Pericardium fibroblast (primary cell): Measurements from ENCODE around the gene TRPM2. TPM values are rescaled to one million over a fixed set of nuclear protein-coding genes. Genes with fewer than 3 reads are reported as not detected.

Source experiments
- total RNA-seq: library from RNA; depleted of rRNA; stranded (reverse); fragments of >200 nt; gene quantifications from 2 replicates; pipeline ENCODE4 v1.2.3, GENCODE V29; 2015

Gene TRPM2
- total RNA-seq: not detected in 2 replicates

DNA sequence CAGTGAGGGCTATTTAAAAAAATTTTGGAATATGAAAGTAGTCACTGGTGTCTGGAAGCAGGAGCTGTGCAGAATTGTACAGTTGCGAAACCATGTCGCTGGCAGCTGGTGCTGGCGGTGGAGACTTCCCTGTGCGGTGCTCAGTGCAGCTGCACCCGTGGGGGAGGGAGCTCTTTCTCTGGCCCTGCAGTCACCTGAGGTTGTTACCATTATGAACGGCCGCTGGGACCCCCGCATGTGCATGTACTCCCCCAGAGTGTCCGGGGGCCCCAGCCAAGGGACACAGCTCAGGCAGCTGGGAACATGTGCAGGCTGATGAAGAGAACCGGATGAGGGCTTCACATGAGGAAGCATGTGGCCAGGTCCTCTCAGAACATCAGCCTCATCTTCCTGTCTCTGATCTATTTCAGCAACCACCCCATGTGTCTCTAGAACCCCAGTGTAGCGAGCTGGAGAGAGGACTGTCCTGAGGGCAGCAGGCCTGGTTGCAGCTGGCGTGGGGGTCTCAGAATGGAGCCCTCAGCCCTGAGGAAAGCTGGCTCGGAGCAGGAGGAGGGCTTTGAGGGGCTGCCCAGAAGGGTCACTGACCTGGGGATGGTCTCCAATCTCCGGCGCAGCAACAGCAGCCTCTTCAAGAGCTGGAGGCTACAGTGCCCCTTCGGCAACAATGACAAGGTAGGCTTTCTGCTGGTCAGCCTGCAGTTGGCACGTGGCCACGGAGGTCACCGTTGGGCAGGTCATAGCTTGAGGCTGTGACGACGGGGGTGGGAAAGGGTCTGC lies at the start of gene TRPM2:
Gene TRPM2 (plus strand): TSS at position 431 of the 780 bp plus-strand sequence. CDS start 80 bp downstream, at position 511.

GRCh38 chr21:44338971-44339910 lies 14.2 kb upstream of the TRPM2 start, which contains the start of gene CFAP410:
TSS of gene CFAP410 (minus strand) at chr21:44339390. CDS start at chr21:44339194, 196 bp downstream.

GRCh38 chr21:44454747-44455523 lies 101.5 kb downstream of the TRPM2 start, which contains the start of gene LRRC3:
TSS of gene LRRC3 (plus strand) at chr21:44455510. CDS start at chr21:44456645, 1,135 bp downstream.

Other genes with a start within 250 kb of the TRPM2 start
- 2.2 and 11.2 TPM in 2 replicates for gene PWP2, start 246.2 kb upstream of the TRPM2 start, total RNA-seq
- 9.9 and 68.1 TPM in 2 replicates for gene GATD3, start 219.9 kb upstream of the TRPM2 start, total RNA-seq
- gene ICOSLG, start 112.7 kb upstream of the TRPM2 start, total RNA-seq: 0.35 TPM in 1 of 2 replicates, not detected in the other
- not detected in 2 replicates for gene DNMT3L, start 91.7 kb upstream of the TRPM2 start, total RNA-seq
- gene AIRE, start 67.7 kb upstream of the TRPM2 start, total RNA-seq: not detected in 2 replicates
- gene PFKL, start 53.6 kb upstream of the TRPM2 start, total RNA-seq: 96.3 and 149 TPM in 2 replicates
- gene CFAP410, start 14.2 kb upstream of the TRPM2 start, total RNA-seq: 18.7 and 21.5 TPM in 2 replicates
- 3.0 and 3.5 TPM in 2 replicates for gene LRRC3, start 101.9 kb downstream of the TRPM2 start, total RNA-seq
- not detected in 2 replicates for gene KRTAP10-1, start 186.6 kb downstream of the TRPM2 start, total RNA-seq
- not detected in 2 replicates for gene KRTAP10-2, start 197.9 kb downstream of the TRPM2 start, total RNA-seq
- gene KRTAP10-3, start 205.2 kb downstream of the TRPM2 start, total RNA-seq: not detected in 2 replicates
- not detected in 2 replicates for gene KRTAP10-4, start 220.1 kb downstream of the TRPM2 start, total RNA-seq
- gene KRTAP10-5, start 227.0 kb downstream of the TRPM2 start, total RNA-seq: not detected in 2 replicates
- gene KRTAP10-6, start 238.9 kb downstream of the TRPM2 start, total RNA-seq: not detected in 2 replicates
- not detected in 2 replicates for gene KRTAP10-7, start 247.0 kb downstream of the TRPM2 start, total RNA-seq